Non-pigmented ciliary epithelial cell (primary cell): ENCODE measurements around the gene DNM3.
"Not testable (repeated sequence)": the region's sequence is repeated elsewhere in the genome, so short reads cannot be mapped to it uniquely, and the experiment has no call there.

Source experiments
- DNase-seq: peaks from one replicate; pipeline ENCODE4 v3.0.0-alpha.2; 2010; ENCODE audit warnings: low read depth

The DNM3 gene

GRCh38 chr1:171841050-171841910 is at the start of gene DNM3:
TSS of gene DNM3 (plus strand) at chr1:171841498. CDS start at chr1:171841657, 159 bp downstream.
- no peak for DNase-seq

GRCh38 chr1:171792656-171793369 is 48.5 kb upstream of the DNM3 start:
- DNase-seq: no peak

- DNase-seq: no peak
These were observed 47.7 kb upstream of the DNM3 start for GRCh38 chr1:171793636-171794035.

GRCh38 chr1:171794085-171794484 is 47.2 kb upstream of the DNM3 start:
- no peak for DNase-seq

- DNase-seq: no peak
These were observed 44.7 kb upstream of the DNM3 start for GRCh38 chr1:171796592-171796991.

GRCh38 chr1:171798311-171798710 is 43.0 kb upstream of the DNM3 start:
- DNase-seq: no peak

GRCh38 chr1:171798765-171799164 is 42.5 kb upstream of the DNM3 start:
- DNase-seq: no peak

- DNase-seq: no peak
These were observed 42.1 kb upstream of the DNM3 start for GRCh38 chr1:171799166-171799565.

- not testable (repeated sequence) for DNase-seq
These were observed 41.6 kb upstream of the DNM3 start for GRCh38 chr1:171799698-171800097.

GRCh38 chr1:171800342-171800741 is 41.0 kb upstream of the DNM3 start:
- DNase-seq: no peak

- no peak for DNase-seq
These were observed 40.4 kb upstream of the DNM3 start for GRCh38 chr1:171800851-171801250.

GRCh38 chr1:171801487-171801891 is 39.8 kb upstream of the DNM3 start:
- DNase-seq: no peak

GRCh38 chr1:171802207-171802606 is 39.1 kb upstream of the DNM3 start:
- DNase-seq: no peak

- DNase-seq: no peak
These were observed 38.3 kb upstream of the DNM3 start for GRCh38 chr1:171803045-171803444.

GRCh38 chr1:171803461-171804022 is 37.8 kb upstream of the DNM3 start:
- no peak for DNase-seq

- no peak for DNase-seq
These were observed 35.7 kb upstream of the DNM3 start for GRCh38 chr1:171805395-171806115.

GRCh38 chr1:171807556-171807955 is 33.7 kb upstream of the DNM3 start:
- DNase-seq: no peak

GRCh38 chr1:171809834-171810233 is 31.5 kb upstream of the DNM3 start:
- DNase-seq: no peak

GRCh38 chr1:171811672-171812071 is 29.6 kb upstream of the DNM3 start:
- no peak for DNase-seq

GRCh38 chr1:171814692-171815091 is 26.6 kb upstream of the DNM3 start:
- DNase-seq: no peak

- no peak for DNase-seq
These were observed 24.9 kb upstream of the DNM3 start for GRCh38 chr1:171816300-171816901.
